ENCODE data around the gene BICRA.
A peak's percentile ranks its signal among the peaks of the same experiment; 100 is the strongest.
"Not testable (repeated sequence)": the region's sequence is repeated elsewhere in the genome, so short reads cannot be mapped to it uniquely, and the experiment has no call there.

BICRA gene

DNA sequence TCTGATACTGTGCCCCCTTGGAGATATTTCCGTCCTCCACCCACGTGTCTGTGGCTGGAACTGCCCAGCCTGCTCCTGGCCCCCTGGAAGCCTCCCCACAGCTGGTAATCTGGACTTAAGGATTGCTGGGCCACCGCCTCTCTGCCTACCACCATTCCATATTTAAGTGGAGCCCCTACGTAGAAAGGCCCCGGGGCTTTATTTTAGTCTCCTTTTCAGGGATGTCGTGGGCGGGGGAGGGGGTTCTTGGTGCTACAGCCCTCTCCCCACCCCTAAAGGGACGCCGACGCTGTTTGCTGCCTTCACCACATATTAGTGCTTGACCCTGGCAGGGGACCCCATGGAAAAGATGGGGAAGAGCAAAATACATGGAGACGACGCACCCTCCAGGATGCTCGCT, 133.7 kb downstream of the BICRA start:
- H3K4me3 ChIP-seq (ENCODE audit: severe bottlenecking) = no peak overlapping the region

GRCh38 chr19:47745010-47745901, 136.3 kb downstream of the BICRA start, which contains the start of gene NOP53:
Gene NOP53 (plus strand): TSS chr19:47745546. CDS start chr19:47745560, 14 bp downstream.
- peak within 1 kb of the TSS; percentile 90 for H3K4me3 ChIP-seq (ENCODE audit: severe bottlenecking)
- peaks cover 64% of the 10 kb centered on the region for H3K36me3 ChIP-seq (ENCODE audit: low read depth)
- ATAC-seq (ENCODE audit: low read depth) (peak; percentile 65), DNase-seq (ENCODE audit: low spot score) (peak; percentile 87)
- TF ChIP-seq CTCF (IDR thresholded peaks at IDR 0.05; ENCODE audit: poor library complexity, severe bottlenecking) = no peak
- no peaks in the 10 kb centered on the region for H3K9me3 ChIP-seq (ENCODE audit: severe bottlenecking)
- no peaks in the 10 kb centered on the region for H3K27me3 ChIP-seq (ENCODE audit: insufficient read depth, poor library complexity, severe bottlenecking)
- peak within 1 kb of the TSS; percentile 86 for H3K27ac ChIP-seq (ENCODE audit: poor library complexity, severe bottlenecking)
- peaks cover 26% of the 10 kb centered on the region for H3K4me1 ChIP-seq (ENCODE audit: insufficient read depth, poor library complexity, severe bottlenecking)

More for the DNA sequence above, 133.7 kb downstream of the BICRA start:
- H3K9me3 ChIP-seq (ENCODE audit: severe bottlenecking) = no peaks in the 10 kb centered on the region
- H3K27me3 ChIP-seq (ENCODE audit: insufficient read depth, poor library complexity, severe bottlenecking) = no peaks in the 10 kb centered on the region
- DNase-seq (ENCODE audit: low spot score) (no peak), ATAC-seq (ENCODE audit: low read depth) (no peak)
- peaks cover 26% of the 10 kb centered on the region for H3K4me1 ChIP-seq (ENCODE audit: insufficient read depth, poor library complexity, severe bottlenecking)
- H3K27ac ChIP-seq (ENCODE audit: poor library complexity, severe bottlenecking) = peak overlapping the region; percentile 86
- H3K36me3 ChIP-seq (ENCODE audit: low read depth) = peaks cover 57% of the 10 kb centered on the region
- no peak for TF ChIP-seq CTCF (IDR thresholded peaks at IDR 0.05; ENCODE audit: poor library complexity, severe bottlenecking)

DNA sequence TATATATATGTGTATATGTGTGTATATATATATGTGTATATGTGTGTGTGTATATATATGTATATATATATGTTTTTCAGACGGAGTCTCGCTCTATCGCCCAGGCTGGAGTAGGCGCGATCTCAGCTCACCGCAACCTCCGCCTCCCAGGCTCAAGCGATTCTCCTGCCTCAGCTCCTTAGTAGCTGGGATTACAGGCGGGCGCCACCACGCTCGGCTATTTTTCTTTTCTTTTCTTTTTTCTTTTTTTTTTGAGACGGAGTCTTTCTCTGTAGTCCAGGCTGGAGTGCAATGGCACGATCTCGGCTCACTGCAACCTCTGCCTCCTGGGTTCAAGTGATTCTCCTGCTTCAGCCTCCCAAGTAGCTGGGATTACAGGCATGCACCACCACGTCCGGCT, 137.2 kb downstream of the BICRA start:
- ATAC-seq (ENCODE audit: low read depth); H3K9me3 ChIP-seq (ENCODE audit: severe bottlenecking); H3K27me3 ChIP-seq (ENCODE audit: insufficient read depth, poor library complexity, severe bottlenecking); DNase-seq (ENCODE audit: low spot score): not testable (repeated sequence)
- peaks cover 67% of the 10 kb centered on the region for H3K36me3 ChIP-seq (ENCODE audit: low read depth)
- peak overlapping the region; percentile 86 for H3K27ac ChIP-seq (ENCODE audit: poor library complexity, severe bottlenecking)
- peak overlapping the region; percentile 90 for H3K4me3 ChIP-seq (ENCODE audit: severe bottlenecking)
- peaks cover 26% of the 10 kb centered on the region for H3K4me1 ChIP-seq (ENCODE audit: insufficient read depth, poor library complexity, severe bottlenecking)

GRCh38 chr19:47749326-47749725, 140.4 kb downstream of the BICRA start:
- H3K4me3 ChIP-seq (ENCODE audit: severe bottlenecking) = no peak overlapping the region
- no peak for ATAC-seq (ENCODE audit: low read depth)
- H3K9me3 ChIP-seq (ENCODE audit: severe bottlenecking) = no peaks in the 10 kb centered on the region
- TF ChIP-seq CTCF (IDR thresholded peaks at IDR 0.05; ENCODE audit: poor library complexity, severe bottlenecking) = no peak
- DNase-seq (ENCODE audit: low spot score) = no peak
- H3K27ac ChIP-seq (ENCODE audit: poor library complexity, severe bottlenecking) = no peak overlapping the region
- no peaks in the 10 kb centered on the region for H3K27me3 ChIP-seq (ENCODE audit: insufficient read depth, poor library complexity, severe bottlenecking)
- H3K36me3 ChIP-seq (ENCODE audit: low read depth) = peaks cover 80% of the 10 kb centered on the region
- H3K4me1 ChIP-seq (ENCODE audit: insufficient read depth, poor library complexity, severe bottlenecking) = peaks cover 13% of the 10 kb centered on the region

DNA sequence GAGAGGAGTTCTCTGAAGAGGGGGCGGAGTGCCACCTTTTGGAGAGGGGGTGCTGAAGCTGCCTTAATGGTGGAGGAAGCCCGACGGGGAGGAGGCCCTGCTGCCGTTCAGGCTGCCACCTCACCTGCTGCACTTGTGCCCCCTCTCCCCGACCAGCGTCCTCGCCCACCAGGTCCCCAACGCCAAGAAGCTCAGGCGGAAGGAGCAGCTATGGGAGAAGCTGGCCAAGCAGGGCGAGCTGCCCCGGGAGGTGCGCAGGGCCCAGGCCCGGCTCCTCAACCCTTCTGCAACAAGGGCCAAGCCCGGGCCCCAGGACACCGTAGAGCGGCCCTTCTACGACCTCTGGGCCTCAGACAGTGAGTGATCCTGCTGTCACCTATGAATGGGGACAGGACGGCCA, 141.8 kb downstream of the BICRA start:
- Histone ChIP-seq H3K9me3 (ENCODE audit: severe bottlenecking) (no peaks in the 10 kb centered on the region), H3K4me1 (ENCODE audit: insufficient read depth, poor library complexity, severe bottlenecking) (peaks cover 7% of the 10 kb centered on the region), H3K36me3 (ENCODE audit: low read depth) (peaks cover 89% of the 10 kb centered on the region), H3K4me3 (ENCODE audit: severe bottlenecking) (no peak overlapping the region), H3K27me3 (ENCODE audit: insufficient read depth, poor library complexity, severe bottlenecking) (no peaks in the 10 kb centered on the region), H3K27ac (ENCODE audit: poor library complexity, severe bottlenecking) (no peak overlapping the region)
- no peak for TF ChIP-seq CTCF (IDR thresholded peaks at IDR 0.05; ENCODE audit: poor library complexity, severe bottlenecking)
- ATAC-seq (ENCODE audit: low read depth) = no peak
- no peak for DNase-seq (ENCODE audit: low spot score)

All from RWPE2 (cell line).